ENCODE data around the gene C5.

DNA sequence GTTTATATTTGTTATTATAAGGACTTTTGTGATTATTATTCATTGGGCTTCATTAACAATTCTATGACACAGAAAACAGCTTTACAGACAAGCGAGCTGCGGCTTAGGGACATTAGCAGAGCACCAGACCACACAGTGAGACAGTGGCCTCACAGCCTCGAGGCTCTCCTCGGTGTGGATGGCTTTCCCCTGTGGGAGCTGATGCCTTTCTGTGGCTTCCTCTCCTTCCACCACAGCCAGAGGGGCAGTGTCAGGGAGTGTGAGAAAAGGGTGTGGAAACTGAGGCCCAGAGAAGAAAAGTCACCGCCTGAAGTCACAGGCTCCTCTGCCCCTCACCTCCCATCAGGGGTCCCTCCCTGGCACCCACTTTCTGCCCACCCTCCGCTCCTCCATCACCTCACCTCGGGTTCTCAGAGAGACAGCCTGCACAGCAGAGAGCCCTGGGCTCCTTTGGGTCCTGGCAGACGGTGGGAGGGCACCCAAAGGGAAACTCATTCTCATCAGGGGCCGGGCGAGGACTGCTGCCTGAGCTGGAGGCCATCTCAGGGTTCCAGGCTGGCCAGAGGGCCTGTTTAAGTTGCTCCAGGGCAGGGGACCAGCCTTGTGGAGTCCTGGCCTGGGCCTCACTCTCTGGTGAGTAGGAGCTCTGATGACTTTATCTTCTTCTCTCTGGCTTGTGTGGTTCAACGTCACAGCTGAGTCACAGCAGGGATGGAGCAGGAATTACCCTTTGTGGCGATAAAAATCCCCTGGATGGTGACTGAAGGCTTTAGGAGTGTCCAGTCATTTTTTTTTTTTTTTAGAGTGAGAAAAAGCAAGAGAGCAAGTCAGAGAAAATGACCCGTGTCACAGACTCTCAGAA, 124.3 kb downstream of the C5 start:
- TF ChIP-seq, protein P1, sequence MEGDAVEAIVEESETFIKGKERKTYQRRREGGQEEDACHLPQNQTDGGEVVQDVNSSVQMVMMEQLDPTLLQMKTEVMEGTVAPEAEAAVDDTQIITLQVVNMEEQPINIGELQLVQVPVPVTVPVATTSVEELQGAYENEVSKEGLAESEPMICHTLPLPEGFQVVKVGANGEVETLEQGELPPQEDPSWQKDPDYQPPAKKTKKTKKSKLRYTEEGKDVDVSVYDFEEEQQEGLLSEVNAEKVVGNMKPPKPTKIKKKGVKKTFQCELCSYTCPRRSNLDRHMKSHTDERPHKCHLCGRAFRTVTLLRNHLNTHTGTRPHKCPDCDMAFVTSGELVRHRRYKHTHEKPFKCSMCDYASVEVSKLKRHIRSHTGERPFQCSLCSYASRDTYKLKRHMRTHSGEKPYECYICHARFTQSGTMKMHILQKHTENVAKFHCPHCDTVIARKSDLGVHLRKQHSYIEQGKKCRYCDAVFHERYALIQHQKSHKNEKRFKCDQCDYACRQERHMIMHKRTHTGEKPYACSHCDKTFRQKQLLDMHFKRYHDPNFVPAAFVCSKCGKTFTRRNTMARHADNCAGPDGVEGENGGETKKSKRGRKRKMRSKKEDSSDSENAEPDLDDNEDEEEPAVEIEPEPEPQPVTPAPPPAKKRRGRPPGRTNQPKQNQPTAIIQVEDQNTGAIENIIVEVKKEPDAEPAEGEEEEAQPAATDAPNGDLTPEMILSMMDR (IDR thresholded peaks at IDR 0.05) = no peak
- TF ChIP-seq POLR2A (IDR thresholded peaks at IDR 0.05) = peak in 1 of 4 donors; percentile 36
